Adrenal gland (tissue), 5 donors: ENCODE data around the gene ZGLP1.
A peak's percentile ranks its signal among the peaks of the same experiment; 100 is the strongest.

Experiments used
- CTCF ChIP-seq, 6 experiments: fragments of 450-650 bp in 4 of 6; fragments of 200-600 bp in 2 of 6; sonication (generic) in 1 of 6; IDR thresholded peaks; 1 replicate in 5 of 6; 2 replicates in 1 of 6; pipeline versions ENCODE4 v1.5.1 to v1.8.0; 2016 to 2021; ENCODE audit warnings: antibody characterized with exemption in 6 of 6, mild to moderate bottlenecking in 2 of 6, moderate library complexity in 1 of 6
- POLR2A ChIP-seq, 2 donors: fragments of 450-650 bp; IDR thresholded peaks; one replicate each; pipeline ENCODE4 v1.6.1; 2017; ENCODE audit warnings: antibody characterized with exemption in 2 of 2, mild to moderate bottlenecking in 2 of 2, moderate library complexity in 1 of 2
- donor health status: DM: no; HTN: no; CAD: no.

- TF ChIP-seq CTCF (IDR thresholded peaks at IDR 0.05), result peak in 1 of 6 experiments; percentile 35
- TF ChIP-seq POLR2A (IDR thresholded peaks at IDR 0.05), result peak; percentile 35 to 52
Measured at GRCh38 chr19:10270616-10271394, 38.8 kb downstream of the ZGLP1 start, which contains the start of gene ICAM1.
